Brain microvascular endothelial cell (primary cell): ENCODE results near the gene PLA1A.
"Not testable (repeated sequence)": the region's sequence is repeated elsewhere in the genome, so short reads cannot be mapped to it uniquely, and the experiment has no call there.

Experiments used
- DNase-seq: peaks from one replicate; pipeline ENCODE4 v3.0.0-alpha.2; 2020
- H3K27ac ChIP-seq: fragments of 250-450 bp; sonication (Bioruptor Pico); 2 replicates; pipeline ENCODE4 v1.5.1; 2020; ENCODE audit warnings: mild to moderate bottlenecking, moderate library complexity
- H3K27me3 ChIP-seq: fragments of 250-450 bp; sonication (Bioruptor Pico); replicated peaks from 2 replicates; pipeline ENCODE4 v1.5.1; 2020; ENCODE audit warnings: mild to moderate bottlenecking
- H3K36me3 ChIP-seq: fragments of 250-450 bp; sonication (Bioruptor Pico); replicated peaks from 2 replicates; pipeline ENCODE4 v1.5.1; 2020; ENCODE audit warnings: mild to moderate bottlenecking
- H3K4me3 ChIP-seq: 2 replicates; pipeline ENCODE4 v1.5.1; 2011; ENCODE audit warnings: low read depth, mild to moderate bottlenecking, control low read depth, low read length, moderate library complexity
- CTCF ChIP-seq: IDR thresholded peaks from 2 replicates; pipeline ENCODE4 v1.5.1; 2011; ENCODE audit warnings: low read depth, mild to moderate bottlenecking, moderate library complexity, low read length, control low read depth, inconsistent platforms; ENCODE audit errors: missing control alignments
- in situ Hi-C: cut with HindIII; loops from 2 replicates; pipeline ENCODE4 v1.10.0; 2017; ENCODE audit warnings: low sequenced_read_pairs, low pct_ligation_motif_present

The PLA1A gene

GRCh38 chr3:119597548-119598288, at the start of gene PLA1A:
PLA1A (plus strand) TSS chr3:119597885; CDS start chr3:119597914, 29 bp downstream.
- no peak within 1 kb of the TSS for H3K27ac ChIP-seq
- in situ Hi-C loops: no loop called here
- no peak for DNase-seq
- no peaks in the 10 kb centered on the region for H3K27me3 ChIP-seq
- no peak within 1 kb of the TSS for H3K4me3 ChIP-seq
- no peak for TF ChIP-seq CTCF
- H3K36me3 ChIP-seq: no peaks in the 10 kb centered on the region

GRCh38 chr3:119548341-119548740, 49.3 kb upstream of the PLA1A start:
- Histone ChIP-seq H3K4me3 (no peak overlapping the region), H3K27ac (no peak overlapping the region), H3K36me3 (no peaks in the 10 kb centered on the region), H3K27me3 (no peaks in the 10 kb centered on the region)
- no peak for TF ChIP-seq CTCF
- no peak for DNase-seq
- in situ Hi-C loops: no loop called here

DNA sequence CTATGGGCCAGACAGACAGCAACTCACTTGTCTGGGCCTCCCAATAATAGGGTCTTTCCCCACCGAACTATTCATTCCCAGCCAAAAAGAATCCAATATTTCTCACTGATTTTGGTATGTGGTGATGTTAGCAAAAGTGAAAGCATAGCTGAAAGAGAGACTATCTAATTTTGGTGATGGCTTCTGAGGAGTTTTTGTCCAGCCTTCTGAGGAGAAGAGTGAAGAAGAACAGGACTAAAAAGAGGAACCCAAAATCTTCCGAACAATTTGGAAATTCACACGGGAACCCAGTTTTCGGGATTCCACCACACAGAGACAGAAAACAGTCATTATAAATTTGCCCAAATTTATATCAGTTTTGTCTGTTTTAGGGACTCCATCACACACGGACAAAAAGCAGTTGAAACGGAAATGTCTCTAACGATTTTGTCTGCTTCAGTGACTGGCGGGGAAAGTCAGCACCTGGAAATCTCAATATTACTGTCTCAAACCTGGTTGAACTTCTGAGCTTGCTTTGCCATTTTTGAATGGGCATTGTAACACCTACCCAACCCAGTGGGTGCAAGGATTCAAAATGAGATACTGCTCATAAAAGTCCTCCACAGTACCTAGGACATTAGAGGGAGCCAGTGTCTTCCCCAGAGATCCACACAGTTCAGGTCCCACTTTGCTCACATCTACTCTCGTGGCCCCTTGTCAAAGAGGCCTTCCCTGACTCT, 47.3 kb upstream of the PLA1A start:
- Histone ChIP-seq H3K4me3 (no peak overlapping the region), H3K27ac (no peak overlapping the region), H3K27me3 (no peaks in the 10 kb centered on the region), H3K36me3 (no peaks in the 10 kb centered on the region)
- no peak for TF ChIP-seq CTCF
- in situ Hi-C loops: no loop called here
- no peak for DNase-seq

DNA sequence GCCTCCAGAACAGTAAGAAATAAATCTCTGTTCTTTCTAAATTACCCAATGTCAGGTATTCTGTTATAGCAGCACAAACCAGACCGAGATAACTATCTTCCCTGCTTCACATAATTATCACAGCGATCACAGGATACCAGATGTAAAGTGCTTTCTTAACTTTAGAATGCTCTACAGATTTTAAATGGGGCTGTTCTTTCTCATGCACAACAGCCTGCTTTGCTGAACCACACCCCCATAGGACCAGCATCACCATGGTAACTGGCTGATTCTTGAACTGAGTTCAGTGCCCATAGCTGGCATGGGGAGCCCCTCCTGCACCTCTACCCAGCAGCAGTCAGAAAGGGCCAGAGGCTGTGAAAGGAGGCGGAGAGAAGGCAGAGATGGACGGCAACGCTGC, 46.1 kb upstream of the PLA1A start:
- DNase-seq: no peak
- no peaks in the 10 kb centered on the region for H3K36me3 ChIP-seq
- TF ChIP-seq CTCF: no peak
- no peak overlapping the region for H3K4me3 ChIP-seq
- H3K27ac ChIP-seq: no peak overlapping the region
- in situ Hi-C loops: no loop called here
- H3K27me3 ChIP-seq: no peaks in the 10 kb centered on the region

- H3K4me3 ChIP-seq, H3K36me3 ChIP-seq, in situ Hi-C loops, DNase-seq, H3K27me3 ChIP-seq, H3K27ac ChIP-seq: not testable (repeated sequence)
Measured at GRCh38 chr3:119552928-119553327, 44.8 kb upstream of the PLA1A start.

DNA sequence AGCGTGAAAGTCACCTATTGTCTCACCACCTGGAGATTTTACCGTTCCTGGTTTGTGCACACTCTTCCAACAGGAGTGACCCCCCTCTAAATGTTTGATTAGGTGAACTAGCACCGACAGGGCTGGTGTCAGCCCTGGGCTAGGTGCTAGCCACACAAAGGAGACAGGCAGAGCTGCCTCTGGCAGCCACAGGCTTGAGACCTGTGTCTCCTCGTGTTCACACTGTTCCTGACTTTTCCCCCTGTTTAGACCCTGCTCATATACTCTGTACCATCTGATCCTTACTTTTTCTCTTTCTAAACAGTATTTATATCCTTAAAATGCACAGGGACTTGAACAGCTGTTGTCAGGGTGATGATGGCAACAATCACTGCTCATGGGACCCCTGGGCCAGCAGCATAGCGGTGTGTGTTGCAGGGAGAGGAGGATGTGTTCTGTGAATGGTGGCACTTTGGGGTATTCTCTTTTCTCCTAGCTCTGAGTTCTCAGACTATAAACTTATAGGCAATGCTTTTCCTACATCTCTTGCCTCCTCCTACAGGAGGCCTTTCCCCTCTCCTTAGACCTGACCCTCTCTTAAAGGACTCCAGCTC, 43.8 kb upstream of the PLA1A start:
- no peak for TF ChIP-seq CTCF
- in situ Hi-C loops: no loop called here
- no peaks in the 10 kb centered on the region for H3K36me3 ChIP-seq
- H3K27ac ChIP-seq: no peak overlapping the region
- no peak for DNase-seq
- no peak overlapping the region for H3K4me3 ChIP-seq
- H3K27me3 ChIP-seq: no peaks in the 10 kb centered on the region
